HG03442 (cell line): ENCODE measurements around the gene SLC44A1.

Experiments
- ATAC-seq: cut with Tn5 transposase; IDR thresholded peaks from one replicate; pipeline ENCODE4 v1.9.1; 2021; ENCODE audit warnings: mild to moderate bottlenecking, moderate library complexity; ENCODE audit not compliant: unreplicated experiment

Gene SLC44A1

GRCh38 chr9:105297442-105298075, 53.1 kb downstream of the SLC44A1 start:
- no peak for ATAC-seq

GRCh38 chr9:105299190-105299854, 54.9 kb downstream of the SLC44A1 start:
- peak; percentile 37 for ATAC-seq

- ATAC-seq: no peak
Measured at GRCh38 chr9:105302728-105303127, 58.3 kb downstream of the SLC44A1 start.

- ATAC-seq: no peak
Measured at GRCh38 chr9:105305856-105306255, 61.4 kb downstream of the SLC44A1 start.

- no peak for ATAC-seq
Measured at GRCh38 chr9:105306351-105307140, 62.1 kb downstream of the SLC44A1 start.

- no peak for ATAC-seq
Measured at GRCh38 chr9:105307591-105308130, 63.2 kb downstream of the SLC44A1 start.

GRCh38 chr9:105308461-105309341, 64.2 kb downstream of the SLC44A1 start:
- ATAC-seq: no peak

- no peak for ATAC-seq
Measured at GRCh38 chr9:105309531-105309931, 65.1 kb downstream of the SLC44A1 start.

GRCh38 chr9:105311306-105311705, 66.9 kb downstream of the SLC44A1 start:
- ATAC-seq: no peak

- ATAC-seq: no peak
Measured at GRCh38 chr9:105313238-105313637, 68.8 kb downstream of the SLC44A1 start.

GRCh38 chr9:105316703-105317102, 72.3 kb downstream of the SLC44A1 start:
- ATAC-seq: no peak

- ATAC-seq: no peak
Measured at GRCh38 chr9:105318729-105319191, 74.3 kb downstream of the SLC44A1 start.

GRCh38 chr9:105319202-105319813, 74.9 kb downstream of the SLC44A1 start:
- ATAC-seq: no peak

GRCh38 chr9:105320568-105320967, 76.1 kb downstream of the SLC44A1 start:
- ATAC-seq: peak; percentile 66

- ATAC-seq: no peak
Measured at GRCh38 chr9:105328296-105328695, 83.8 kb downstream of the SLC44A1 start.

GRCh38 chr9:105328872-105329718, 84.6 kb downstream of the SLC44A1 start:
- no peak for ATAC-seq

- ATAC-seq: no peak
Measured at GRCh38 chr9:105329719-105330062, 85.2 kb downstream of the SLC44A1 start.

GRCh38 chr9:105330201-105330600, 85.8 kb downstream of the SLC44A1 start:
- ATAC-seq: no peak

GRCh38 chr9:105330755-105331154, 86.3 kb downstream of the SLC44A1 start:
- peak; percentile 31 for ATAC-seq
